ENCODE results near the gene TIMM50. TPM values are rescaled to one million over a fixed set of nuclear protein-coding genes. Genes with fewer than 3 reads are reported as not detected.

TIMM50 gene
- total RNA-seq, 1 donor from 2014 or later: 82.2 TPM

DNA sequence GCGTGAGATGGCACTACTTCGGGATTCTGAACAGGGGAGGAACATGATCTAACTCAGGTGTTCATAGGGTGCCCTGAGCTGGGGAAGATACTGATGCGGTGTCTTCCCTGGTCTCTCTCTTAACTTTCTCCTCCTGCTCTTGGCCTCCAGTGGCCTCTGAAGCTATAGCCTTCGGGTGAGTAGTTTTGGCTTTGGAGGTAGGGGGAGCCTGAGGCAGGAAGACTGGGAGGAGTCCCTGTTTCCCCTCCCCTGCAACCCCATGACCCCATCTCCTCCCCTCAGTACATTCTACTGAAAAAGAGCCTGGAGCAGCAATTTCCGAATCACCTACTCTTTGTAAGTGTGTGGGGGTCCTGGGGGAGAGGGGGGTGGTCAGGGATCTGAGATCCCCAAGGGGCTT, 37.8 kb downstream of the TIMM50 start:
- no peak overlapping the region for H3K27ac Mint-ChIP-seq
- H3K4me1 Mint-ChIP-seq (ENCODE audit: unreplicated experiment): peaks cover 10% of the 10 kb centered on the region
- no peak for DNase-seq (ENCODE audit: extremely low spot score, unreplicated experiment)
- H3K27me3 Mint-ChIP-seq: peaks cover 49% of the 10 kb centered on the region
- no peaks in the 10 kb centered on the region for H3K9me3 Mint-ChIP-seq
- peaks cover 3% of the 10 kb centered on the region for H3K36me3 Mint-ChIP-seq
- no peak overlapping the region for H3K4me3 Mint-ChIP-seq
- TF ChIP-seq, protein P1, sequence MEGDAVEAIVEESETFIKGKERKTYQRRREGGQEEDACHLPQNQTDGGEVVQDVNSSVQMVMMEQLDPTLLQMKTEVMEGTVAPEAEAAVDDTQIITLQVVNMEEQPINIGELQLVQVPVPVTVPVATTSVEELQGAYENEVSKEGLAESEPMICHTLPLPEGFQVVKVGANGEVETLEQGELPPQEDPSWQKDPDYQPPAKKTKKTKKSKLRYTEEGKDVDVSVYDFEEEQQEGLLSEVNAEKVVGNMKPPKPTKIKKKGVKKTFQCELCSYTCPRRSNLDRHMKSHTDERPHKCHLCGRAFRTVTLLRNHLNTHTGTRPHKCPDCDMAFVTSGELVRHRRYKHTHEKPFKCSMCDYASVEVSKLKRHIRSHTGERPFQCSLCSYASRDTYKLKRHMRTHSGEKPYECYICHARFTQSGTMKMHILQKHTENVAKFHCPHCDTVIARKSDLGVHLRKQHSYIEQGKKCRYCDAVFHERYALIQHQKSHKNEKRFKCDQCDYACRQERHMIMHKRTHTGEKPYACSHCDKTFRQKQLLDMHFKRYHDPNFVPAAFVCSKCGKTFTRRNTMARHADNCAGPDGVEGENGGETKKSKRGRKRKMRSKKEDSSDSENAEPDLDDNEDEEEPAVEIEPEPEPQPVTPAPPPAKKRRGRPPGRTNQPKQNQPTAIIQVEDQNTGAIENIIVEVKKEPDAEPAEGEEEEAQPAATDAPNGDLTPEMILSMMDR (conservative IDR thresholded peaks at IDR 0.05): no peak

DNA sequence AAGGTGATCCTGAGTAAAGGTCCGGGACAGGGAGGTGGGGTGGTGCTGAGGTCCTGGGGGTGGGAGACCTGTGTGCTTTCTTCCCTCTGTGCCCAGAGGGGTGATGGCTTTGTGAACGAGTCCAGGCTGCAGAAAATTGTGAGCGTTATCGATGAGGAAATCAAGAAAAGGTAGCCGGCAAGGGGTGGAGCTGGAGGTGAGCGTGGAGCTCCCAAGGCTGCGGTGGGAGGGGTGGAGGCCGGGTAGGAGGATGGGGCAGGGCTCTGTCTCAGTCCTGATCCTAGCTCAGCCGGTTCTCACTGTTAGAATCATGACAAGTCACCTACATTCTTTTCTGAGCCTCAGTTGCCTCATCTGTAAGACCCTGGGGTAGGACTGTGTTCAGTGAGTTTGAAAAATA, 38.3 kb downstream of the TIMM50 start:
- no peak for DNase-seq (ENCODE audit: extremely low spot score, unreplicated experiment)
- Mint-ChIP-seq H3K27ac (no peak overlapping the region), H3K27me3 (peaks cover 44% of the 10 kb centered on the region), H3K4me3 (no peak overlapping the region), H3K4me1 (ENCODE audit: unreplicated experiment) (peaks cover 10% of the 10 kb centered on the region), H3K9me3 (no peaks in the 10 kb centered on the region), H3K36me3 (peaks cover 3% of the 10 kb centered on the region)
- TF ChIP-seq, protein P1 (conservative IDR thresholded peaks at IDR 0.05): no peak

DNA sequence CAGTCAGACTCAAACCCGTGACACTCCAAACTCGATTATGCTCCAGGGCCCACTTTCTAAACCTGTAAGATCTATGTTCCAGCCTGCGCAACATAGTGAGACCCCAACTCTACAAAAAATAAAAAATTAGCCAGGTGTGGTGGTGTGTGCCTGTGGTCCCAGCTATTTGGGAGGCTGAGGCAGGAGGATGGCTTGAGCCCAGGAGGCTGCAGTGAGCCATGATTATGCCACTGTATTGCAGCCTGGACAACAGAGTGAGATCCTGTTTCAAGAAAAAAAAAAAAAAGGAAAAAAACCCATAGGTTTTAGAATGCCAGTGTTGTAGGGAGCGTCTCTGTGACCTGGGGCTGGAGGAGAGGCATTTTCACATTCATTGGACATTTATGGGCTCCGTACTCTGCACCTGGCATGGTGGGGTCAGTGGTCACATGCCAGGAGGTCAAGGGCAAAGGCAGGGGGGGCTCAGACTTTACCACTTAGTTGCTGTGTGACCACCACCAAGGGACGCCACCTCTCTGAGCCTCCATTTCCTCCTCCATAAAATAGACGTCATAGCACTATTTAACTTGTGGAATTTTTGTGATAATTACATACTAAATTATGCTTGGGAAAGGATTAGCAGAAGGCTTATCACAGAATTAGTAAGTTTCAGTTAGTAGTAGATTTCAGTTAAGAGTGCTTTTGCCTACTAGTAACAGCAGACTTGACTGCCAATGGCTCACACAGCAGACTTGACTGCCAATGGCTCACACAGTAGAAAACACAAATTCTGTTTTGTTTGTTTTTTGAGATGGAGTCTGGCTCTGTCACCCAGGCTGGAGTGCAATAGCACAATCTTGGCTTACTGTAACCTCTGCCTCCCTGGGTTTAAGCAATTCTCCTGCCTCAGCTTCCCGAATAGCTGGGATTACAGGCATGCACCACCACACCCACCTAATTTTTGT, 40.2 kb downstream of the TIMM50 start:
- no peaks in the 10 kb centered on the region for H3K9me3 Mint-ChIP-seq
- TF ChIP-seq, protein P1 (conservative IDR thresholded peaks at IDR 0.05): no peak
- no peak overlapping the region for H3K27ac Mint-ChIP-seq
- DNase-seq (ENCODE audit: extremely low spot score, unreplicated experiment): no peak
- H3K4me1 Mint-ChIP-seq (ENCODE audit: unreplicated experiment): peaks cover 7% of the 10 kb centered on the region
- H3K27me3 Mint-ChIP-seq: peaks cover 27% of the 10 kb centered on the region
- H3K36me3 Mint-ChIP-seq: peaks cover 6% of the 10 kb centered on the region
- H3K4me3 Mint-ChIP-seq: no peak overlapping the region

DNA sequence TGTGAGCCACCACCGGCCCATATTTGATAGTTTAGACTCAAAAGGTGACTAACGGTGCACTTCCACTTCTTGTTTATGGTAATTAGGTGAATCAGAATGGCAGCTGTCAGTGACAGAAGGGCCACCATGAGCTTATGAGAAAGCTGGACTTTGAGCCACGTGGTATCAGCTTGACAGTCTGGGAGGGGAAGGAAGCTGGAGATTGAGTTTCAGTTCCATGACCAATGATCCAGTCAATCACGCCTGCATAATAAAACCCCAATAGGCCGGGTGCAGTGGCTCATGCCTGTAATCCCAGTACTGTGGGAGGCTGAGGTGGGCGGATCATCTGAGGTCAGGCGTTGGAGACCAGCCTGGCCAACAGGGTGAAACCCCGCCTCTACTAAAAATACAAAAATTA, 43.9 kb downstream of the TIMM50 start:
- TF ChIP-seq, protein P1 (conservative IDR thresholded peaks at IDR 0.05): no peak
- Mint-ChIP-seq H3K4me1 (ENCODE audit: unreplicated experiment) (no peaks in the 10 kb centered on the region), H3K36me3 (peaks cover 7% of the 10 kb centered on the region), H3K9me3 (no peaks in the 10 kb centered on the region), H3K27ac (no peak overlapping the region), H3K27me3 (no peaks in the 10 kb centered on the region), H3K4me3 (no peak overlapping the region)
- no peak for DNase-seq (ENCODE audit: extremely low spot score, unreplicated experiment)

DNA sequence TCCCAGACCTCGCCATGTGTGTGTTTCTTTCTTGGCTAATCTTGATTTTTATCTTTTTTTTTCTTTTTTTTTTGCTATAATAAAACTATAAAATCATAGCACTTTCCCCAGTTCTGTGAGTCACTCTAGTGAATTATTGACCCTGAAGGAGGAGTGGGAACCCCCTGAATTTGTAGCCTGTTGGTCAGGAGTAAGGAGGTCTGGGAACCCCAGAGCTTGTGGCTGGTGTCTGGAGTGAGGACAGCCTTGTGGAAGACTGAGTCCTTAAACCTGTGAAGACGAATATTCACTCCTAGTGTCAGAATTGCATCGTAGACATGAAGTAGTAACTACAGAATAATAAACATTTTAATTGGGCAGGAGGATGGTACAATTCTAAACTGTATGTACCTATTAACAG, 44.6 kb downstream of the TIMM50 start:
- Mint-ChIP-seq H3K27me3 (no peaks in the 10 kb centered on the region), H3K27ac (no peak overlapping the region), H3K4me1 (ENCODE audit: unreplicated experiment) (no peaks in the 10 kb centered on the region), H3K9me3 (no peaks in the 10 kb centered on the region), H3K36me3 (peaks cover 7% of the 10 kb centered on the region), H3K4me3 (no peak overlapping the region)
- DNase-seq (ENCODE audit: extremely low spot score, unreplicated experiment): no peak
- TF ChIP-seq, protein P1 (conservative IDR thresholded peaks at IDR 0.05): no peak

All from type B pancreatic cell (in vitro differentiated cells).